ENCODE data around the gene PTPRD. TPM values are rescaled to one million over a fixed set of nuclear protein-coding genes. Genes with fewer than 3 reads are reported as not detected.

The PTPRD gene
- total and polyA plus RNA-seq, 10 donors = 0.08 to 11.7 (median 2.9) TPM

GRCh38 chr9:10265153-10265631, 347.6 kb downstream of the PTPRD start:
- Histone ChIP-seq H3K4me1 (no peaks in the 10 kb centered on the region), H3K4me3 (no peak overlapping the region), H3K27ac (no peak overlapping the region), H3K36me3 (no peaks in the 10 kb centered on the region), H3K9me3 (peaks cover 0 to 23% (median 15%) of the 10 kb centered on the region in 8 donors), H3K27me3 (replicated peaks in 1 of 7) (no peaks in the 10 kb centered on the region)
- intact Hi-C loops (cut with DNase I; ENCODE audit: low total_unique reads) = no loop called here
- 53 to 84% (median 80%) methylated on average over 2 of the region's 2 CpGs for WGBS, 5 donors
- no peak for DNase-seq
- no peak for TF ChIP-seq POLR2AphosphoS5 (IDR thresholded peaks at IDR 0.05)
- TF ChIP-seq, protein P1, sequence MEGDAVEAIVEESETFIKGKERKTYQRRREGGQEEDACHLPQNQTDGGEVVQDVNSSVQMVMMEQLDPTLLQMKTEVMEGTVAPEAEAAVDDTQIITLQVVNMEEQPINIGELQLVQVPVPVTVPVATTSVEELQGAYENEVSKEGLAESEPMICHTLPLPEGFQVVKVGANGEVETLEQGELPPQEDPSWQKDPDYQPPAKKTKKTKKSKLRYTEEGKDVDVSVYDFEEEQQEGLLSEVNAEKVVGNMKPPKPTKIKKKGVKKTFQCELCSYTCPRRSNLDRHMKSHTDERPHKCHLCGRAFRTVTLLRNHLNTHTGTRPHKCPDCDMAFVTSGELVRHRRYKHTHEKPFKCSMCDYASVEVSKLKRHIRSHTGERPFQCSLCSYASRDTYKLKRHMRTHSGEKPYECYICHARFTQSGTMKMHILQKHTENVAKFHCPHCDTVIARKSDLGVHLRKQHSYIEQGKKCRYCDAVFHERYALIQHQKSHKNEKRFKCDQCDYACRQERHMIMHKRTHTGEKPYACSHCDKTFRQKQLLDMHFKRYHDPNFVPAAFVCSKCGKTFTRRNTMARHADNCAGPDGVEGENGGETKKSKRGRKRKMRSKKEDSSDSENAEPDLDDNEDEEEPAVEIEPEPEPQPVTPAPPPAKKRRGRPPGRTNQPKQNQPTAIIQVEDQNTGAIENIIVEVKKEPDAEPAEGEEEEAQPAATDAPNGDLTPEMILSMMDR (IDR thresholded peaks at IDR 0.05 in 8 of 11, conservative IDR thresholded peaks at IDR 0.05 in 3 of 11) = no peak
- no peak for TF ChIP-seq POLR2A (IDR thresholded peaks at IDR 0.05)

- no peak for DNase-seq
- Histone ChIP-seq H3K27ac (no peak overlapping the region), H3K27me3 (replicated peaks in 1 of 7) (no peaks in the 10 kb centered on the region), H3K4me3 (no peak overlapping the region), H3K36me3 (no peaks in the 10 kb centered on the region), H3K9me3 (peaks cover 0 to 23% (median 15%) of the 10 kb centered on the region in 8 donors), H3K4me1 (no peaks in the 10 kb centered on the region)
- TF ChIP-seq POLR2AphosphoS5 (IDR thresholded peaks at IDR 0.05) = no peak
- TF ChIP-seq, protein P1 (IDR thresholded peaks at IDR 0.05 in 8 of 11, conservative IDR thresholded peaks at IDR 0.05 in 3 of 11) = no peak
- no peak for TF ChIP-seq POLR2A (IDR thresholded peaks at IDR 0.05)
- 67 to 75% (median 74%) methylated on average over 1 of the region's 1 CpG for WGBS, 5 donors
- intact Hi-C loops (cut with DNase I; ENCODE audit: low total_unique reads) = no loop called here
These were observed 352.3 kb downstream of the PTPRD start for GRCh38 chr9:10260501-10260900.

DNA sequence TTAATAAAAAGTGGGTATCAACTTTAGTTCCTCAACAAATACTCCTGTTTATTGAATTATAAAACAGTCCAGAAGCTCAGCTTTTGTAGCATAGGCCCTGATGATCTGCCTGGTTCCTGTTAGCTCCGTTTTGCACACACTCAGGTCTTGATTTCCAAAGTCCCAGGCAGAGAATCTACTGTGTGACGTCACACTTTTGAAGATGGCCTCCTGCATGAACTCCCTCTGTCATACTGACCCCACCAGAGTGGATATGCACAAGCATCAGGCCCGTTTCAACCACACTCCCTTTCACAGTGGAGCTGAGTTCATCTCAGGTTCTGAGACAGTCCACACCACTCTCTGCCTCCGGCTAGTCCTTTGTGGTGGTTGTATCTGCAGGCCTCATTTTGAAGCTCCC, 353.1 kb downstream of the PTPRD start:
- no peak for TF ChIP-seq POLR2A (IDR thresholded peaks at IDR 0.05)
- TF ChIP-seq, protein P1 (IDR thresholded peaks at IDR 0.05 in 8 of 11, conservative IDR thresholded peaks at IDR 0.05 in 3 of 11) = no peak
- no peak for TF ChIP-seq POLR2AphosphoS5 (IDR thresholded peaks at IDR 0.05)
- Histone ChIP-seq H3K4me1 (no peaks in the 10 kb centered on the region), H3K27ac (no peak overlapping the region), H3K36me3 (no peaks in the 10 kb centered on the region), H3K27me3 (replicated peaks in 1 of 7) (no peaks in the 10 kb centered on the region), H3K4me3 (no peak overlapping the region), H3K9me3 (peaks cover 0 to 23% (median 15%) of the 10 kb centered on the region in 8 donors)
- intact Hi-C loops (cut with DNase I; ENCODE audit: low total_unique reads) = no loop called here
- WGBS, 5 donors = 65 to 81% (median 73%) methylated on average over 4 of the region's 4 CpGs
- DNase-seq = no peak

DNA sequence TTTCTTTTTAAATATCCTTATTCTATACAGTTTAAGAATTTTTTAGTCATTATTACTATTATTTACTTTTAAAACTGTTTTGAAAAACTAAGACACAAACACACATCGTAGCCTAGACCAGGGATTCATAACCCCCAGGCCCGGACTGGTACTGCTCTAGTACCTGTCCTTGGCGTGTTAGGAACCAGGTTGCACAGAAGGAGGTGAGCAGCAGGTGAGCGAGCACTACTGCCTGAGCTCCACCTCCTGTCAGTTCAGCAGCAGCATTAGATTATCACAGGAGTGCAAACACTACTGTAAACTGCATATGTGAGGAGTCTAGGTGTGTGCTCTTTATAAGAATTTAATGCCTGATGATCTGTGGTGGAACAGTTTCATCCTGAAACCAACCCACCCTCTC, 357.0 kb downstream of the PTPRD start:
- no peaks in the 10 kb centered on the region for H3K9me3 ChIP-seq
- H3K4me3 ChIP-seq = no peak overlapping the region
- H3K36me3 ChIP-seq = no peaks in the 10 kb centered on the region
- intact Hi-C loops (cut with DNase I; ENCODE audit: low total_unique reads) = no loop called here
- no peaks in the 10 kb centered on the region for H3K27me3 ChIP-seq (replicated peaks in 1 of 7)
- no peak overlapping the region for H3K27ac ChIP-seq
- TF ChIP-seq, protein P1 (IDR thresholded peaks at IDR 0.05 in 8 of 11, conservative IDR thresholded peaks at IDR 0.05 in 3 of 11) = no peak
- TF ChIP-seq POLR2AphosphoS5 (IDR thresholded peaks at IDR 0.05) = no peak
- no peak for TF ChIP-seq POLR2A (IDR thresholded peaks at IDR 0.05)
- 85 to 92% (median 89%) methylated on average over 4 of the region's 4 CpGs for WGBS, 5 donors
- H3K4me1 ChIP-seq = no peaks in the 10 kb centered on the region
- no peak for DNase-seq
